ENCODE data around the gene LMTK3. TPM values are rescaled to one million over a fixed set of nuclear protein-coding genes. Genes with fewer than 3 reads are reported as not detected.

LMTK3 gene
- total RNA-seq, 1 donor: not detected

DNA sequence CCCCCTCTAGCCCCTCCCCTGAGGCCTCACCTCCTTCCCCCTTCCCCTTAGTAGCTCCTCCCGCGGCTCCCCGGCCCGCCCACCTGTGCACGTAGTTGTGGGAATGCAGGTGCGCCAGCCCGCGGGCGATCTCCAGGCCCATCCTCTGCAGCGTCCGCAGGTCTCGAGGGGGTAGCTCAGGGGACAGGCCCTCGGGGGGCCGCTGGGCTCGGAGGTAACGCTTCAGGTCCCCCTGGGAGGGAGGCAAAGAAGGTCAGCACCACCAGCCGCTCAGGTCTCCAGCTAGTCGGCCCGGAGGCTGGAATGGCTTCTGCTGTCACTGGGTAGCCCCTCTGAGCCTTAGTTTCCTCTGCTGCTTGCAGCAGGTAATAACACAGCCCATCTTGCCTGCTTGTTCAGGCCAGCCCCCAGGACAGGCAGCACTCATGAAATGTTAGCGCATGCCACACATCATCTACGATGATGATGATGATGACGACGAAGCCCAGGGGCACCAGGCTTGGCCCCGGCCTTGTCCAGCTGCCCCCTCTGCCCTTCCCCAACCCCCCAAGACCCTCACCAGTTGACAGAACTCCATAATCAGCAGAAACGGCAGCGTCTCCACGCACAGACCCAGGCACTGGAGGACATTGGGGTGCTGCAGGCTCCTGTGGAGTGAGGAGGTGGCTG is 9.2 kb downstream of the LMTK3 start:
- Histone ChIP-seq H3K4me2 (ENCODE audit: insufficient read depth, low read length) (no peak overlapping the region), H3K27me3 (ENCODE audit: insufficient read depth, low read length) (peaks cover 27% of the 10 kb centered on the region), H3K4me3 (ENCODE audit: insufficient read depth, low read length) (no peak overlapping the region), H4K20me1 (ENCODE audit: insufficient read depth, low read length) (no peaks in the 10 kb centered on the region), H3K4me1 (ENCODE audit: insufficient read depth, low read length) (no peaks in the 10 kb centered on the region), H3K79me2 (ENCODE audit: insufficient read depth, low read length) (no peaks in the 10 kb centered on the region), H3K9me3 (ENCODE audit: low read depth, low read length) (no peaks in the 10 kb centered on the region), H3K27ac (ENCODE audit: low read depth, low read length) (no peak overlapping the region), H3K36me3 (ENCODE audit: insufficient read depth, low read length) (no peaks in the 10 kb centered on the region), H2AFZ (ENCODE audit: low read length) (no peak overlapping the region)
- peak; percentile 80 for DNase-seq (ENCODE audit: insufficient read length, low spot score, missing footprints)
- TF ChIP-seq CTCF (IDR thresholded peaks at IDR 0.05; ENCODE audit: extremely low read depth, low read depth, low read length): no peak

DNA sequence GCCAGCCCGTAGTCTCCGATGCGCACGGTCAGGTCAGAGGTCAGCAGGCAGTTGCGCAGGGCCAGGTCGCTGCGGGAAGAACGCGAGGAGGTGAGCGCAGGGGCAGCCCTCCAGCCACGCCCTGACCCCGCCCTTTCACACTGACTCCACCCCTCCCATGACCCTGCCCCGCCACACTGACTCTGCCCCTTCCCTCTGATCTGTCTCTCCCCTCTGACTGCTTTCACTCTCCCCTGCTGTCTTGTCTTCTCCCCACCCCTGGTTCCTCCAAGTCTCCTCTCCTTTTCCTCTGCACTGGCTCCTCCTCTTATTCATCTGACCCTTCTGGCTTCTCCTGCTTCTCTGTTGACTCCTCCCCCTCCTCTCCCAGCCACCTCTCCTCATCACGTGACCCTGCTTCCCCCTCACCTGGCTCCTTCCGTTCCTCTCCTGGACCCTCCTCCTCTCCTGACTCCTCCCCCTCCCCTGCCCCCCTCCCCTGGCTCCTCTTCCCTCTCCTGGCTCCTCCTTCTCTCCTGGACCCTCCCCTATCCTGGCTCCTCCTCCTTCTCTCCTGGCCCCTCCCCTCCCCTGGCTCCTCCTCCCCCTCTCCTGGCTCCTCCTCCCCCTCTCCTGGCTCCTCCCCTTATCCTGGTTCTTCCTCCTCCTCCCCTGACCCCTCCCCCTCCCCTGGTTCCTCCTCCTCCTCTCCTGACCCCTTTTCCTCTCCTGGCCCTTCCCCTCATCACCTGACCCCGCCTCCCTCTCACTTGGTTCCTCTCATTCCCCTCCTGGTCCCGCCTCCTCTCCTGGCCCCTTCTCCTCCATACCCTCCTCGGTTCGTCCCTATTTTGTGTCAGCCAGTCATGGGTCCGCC is 9.9 kb downstream of the LMTK3 start:
- H4K20me1 ChIP-seq (ENCODE audit: insufficient read depth, low read length): peaks cover 3% of the 10 kb centered on the region
- H2AFZ ChIP-seq (ENCODE audit: low read length): no peak overlapping the region
- H3K4me2 ChIP-seq (ENCODE audit: insufficient read depth, low read length): no peak overlapping the region
- no peaks in the 10 kb centered on the region for H3K36me3 ChIP-seq (ENCODE audit: insufficient read depth, low read length)
- H3K27ac ChIP-seq (ENCODE audit: low read depth, low read length): no peak overlapping the region
- H3K27me3 ChIP-seq (ENCODE audit: insufficient read depth, low read length): peaks cover 35% of the 10 kb centered on the region
- no peaks in the 10 kb centered on the region for H3K4me1 ChIP-seq (ENCODE audit: insufficient read depth, low read length)
- no peaks in the 10 kb centered on the region for H3K79me2 ChIP-seq (ENCODE audit: insufficient read depth, low read length)
- H3K9me3 ChIP-seq (ENCODE audit: low read depth, low read length): no peaks in the 10 kb centered on the region
- TF ChIP-seq CTCF (IDR thresholded peaks at IDR 0.05; ENCODE audit: extremely low read depth, low read depth, low read length): no peak
- DNase-seq (ENCODE audit: insufficient read length, low spot score, missing footprints): peak; percentile 86
- no peak overlapping the region for H3K4me3 ChIP-seq (ENCODE audit: insufficient read depth, low read length)

- H3K4me1 ChIP-seq (ENCODE audit: insufficient read depth, low read length): no peaks in the 10 kb centered on the region
- no peaks in the 10 kb centered on the region for H3K9me3 ChIP-seq (ENCODE audit: low read depth, low read length)
- no peaks in the 10 kb centered on the region for H3K36me3 ChIP-seq (ENCODE audit: insufficient read depth, low read length)
- no peak overlapping the region for H3K27ac ChIP-seq (ENCODE audit: low read depth, low read length)
- H2AFZ ChIP-seq (ENCODE audit: low read length): no peak overlapping the region
- TF ChIP-seq CTCF (IDR thresholded peaks at IDR 0.05; ENCODE audit: extremely low read depth, low read depth, low read length): no peak
- H3K79me2 ChIP-seq (ENCODE audit: insufficient read depth, low read length): no peaks in the 10 kb centered on the region
- peaks cover 35% of the 10 kb centered on the region for H3K27me3 ChIP-seq (ENCODE audit: insufficient read depth, low read length)
- no peak overlapping the region for H3K4me2 ChIP-seq (ENCODE audit: insufficient read depth, low read length)
- no peak overlapping the region for H3K4me3 ChIP-seq (ENCODE audit: insufficient read depth, low read length)
- DNase-seq (ENCODE audit: insufficient read length, low spot score, missing footprints): peak; percentile 58
- peaks cover 5% of the 10 kb centered on the region for H4K20me1 ChIP-seq (ENCODE audit: insufficient read depth, low read length)
These were observed 10.7 kb downstream of the LMTK3 start for GRCh38 chr19:48500830-48501493.
